GM19372 (cell line): ENCODE data around the gene ZSWIM6.

Source experiments
- ATAC-seq: cut with Tn5 transposase; IDR thresholded peaks from one replicate; pipeline ENCODE4 v1.9.1; 2021; ENCODE audit warnings: mild to moderate bottlenecking, low read depth, moderate library complexity; ENCODE audit not compliant: unreplicated experiment

Gene ZSWIM6

GRCh38 chr5:61306531-61307131 lies 25.4 kb upstream of the ZSWIM6 start:
- peak; percentile 66 for ATAC-seq

GRCh38 chr5:61307191-61307590 lies 24.9 kb upstream of the ZSWIM6 start:
- no peak for ATAC-seq

GRCh38 chr5:61307611-61308010 lies 24.4 kb upstream of the ZSWIM6 start:
- ATAC-seq, result no peak

GRCh38 chr5:61308712-61309111 lies 23.3 kb upstream of the ZSWIM6 start:
- ATAC-seq, result no peak

GRCh38 chr5:61309115-61309514 lies 22.9 kb upstream of the ZSWIM6 start:
- ATAC-seq, result no peak

- no peak for ATAC-seq
These were observed 20.9 kb upstream of the ZSWIM6 start for GRCh38 chr5:61311056-61311610.

- no peak for ATAC-seq
These were observed 19.9 kb upstream of the ZSWIM6 start for GRCh38 chr5:61311836-61312808.

GRCh38 chr5:61313960-61314681 lies 17.9 kb upstream of the ZSWIM6 start:
- no peak for ATAC-seq

- no peak for ATAC-seq
These were observed 13.7 kb upstream of the ZSWIM6 start for GRCh38 chr5:61318376-61318775.

GRCh38 chr5:61319388-61320146 lies 12.5 kb upstream of the ZSWIM6 start:
- ATAC-seq, result peak; percentile 98

- no peak for ATAC-seq
These were observed 11.2 kb upstream of the ZSWIM6 start for GRCh38 chr5:61320860-61321259.

GRCh38 chr5:61321669-61322068 lies 10.4 kb upstream of the ZSWIM6 start:
- ATAC-seq, result no peak

GRCh38 chr5:61322738-61323725 lies 9.0 kb upstream of the ZSWIM6 start:
- ATAC-seq, result no peak

- ATAC-seq, result no peak
These were observed 4.0 kb upstream of the ZSWIM6 start for GRCh38 chr5:61327760-61328753.

GRCh38 chr5:61328791-61329549 lies 3.1 kb upstream of the ZSWIM6 start:
- no peak for ATAC-seq

- no peak for ATAC-seq
These were observed 2.4 kb upstream of the ZSWIM6 start for GRCh38 chr5:61329550-61330128.
